Effector memory CD8-positive, alpha-beta T cell (primary cell): ENCODE results near the gene HCAR1.
"Not testable (repeated sequence)": the region's sequence is repeated elsewhere in the genome, so short reads cannot be mapped to it uniquely, and the experiment has no call there.

Experiments used
- ATAC-seq: fragments of 150-1000 bp; cut with Tn5 transposase; replicated peaks from 2 replicates; pipeline ENCODE4 v1.10.0; 2021; ENCODE audit warnings: mild to moderate bottlenecking, moderate library complexity
- DNase-seq, 3 experiments: peaks; one replicate each; pipeline ENCODE4 v3.0.0; 2021
- H3K27ac Mint-ChIP-seq, 2 donors: one replicate each; pipeline ENCODE4 v1.8.0; 2022; ENCODE audit warnings: mild to moderate bottlenecking in 2 of 2, mixed read lengths in 2 of 2, moderate library complexity in 2 of 2
- H3K27me3 Mint-ChIP-seq, 2 donors: one replicate each; pipeline ENCODE4 v1.8.0; 2022; ENCODE audit warnings: mixed read lengths in 2 of 2
- H3K36me3 Mint-ChIP-seq: one replicate; pipeline ENCODE4 v1.8.0; 2022; ENCODE audit warnings: mild to moderate bottlenecking, moderate library complexity, mixed read lengths; ENCODE audit not compliant: insufficient read depth
- H3K4me1 Mint-ChIP-seq, 2 donors: one replicate each; pipeline ENCODE4 v1.8.0; 2022; ENCODE audit warnings: low read depth in 2 of 2, mixed read lengths in 2 of 2
- H3K4me3 Mint-ChIP-seq, 2 donors: one replicate each; pipeline ENCODE4 v1.8.0; 2022; ENCODE audit warnings: mild to moderate bottlenecking in 2 of 2, mixed read lengths in 2 of 2, moderate library complexity in 2 of 2
- H3K9me3 Mint-ChIP-seq, 2 donors: one replicate each; pipeline ENCODE4 v1.8.0; 2022; ENCODE audit warnings: mixed read lengths in 2 of 2
- total RNA-seq, 9 experiments: gene quantifications; one replicate each; lab custom pipeline; 2026; lab: John Stamatoyannopoulos, UW

The HCAR1 gene, protein sequence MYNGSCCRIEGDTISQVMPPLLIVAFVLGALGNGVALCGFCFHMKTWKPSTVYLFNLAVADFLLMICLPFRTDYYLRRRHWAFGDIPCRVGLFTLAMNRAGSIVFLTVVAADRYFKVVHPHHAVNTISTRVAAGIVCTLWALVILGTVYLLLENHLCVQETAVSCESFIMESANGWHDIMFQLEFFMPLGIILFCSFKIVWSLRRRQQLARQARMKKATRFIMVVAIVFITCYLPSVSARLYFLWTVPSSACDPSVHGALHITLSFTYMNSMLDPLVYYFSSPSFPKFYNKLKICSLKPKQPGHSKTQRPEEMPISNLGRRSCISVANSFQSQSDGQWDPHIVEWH
- total RNA-seq, result 0 to 7.5 (median 0.32) reads per million in 9 experiments

DNA sequence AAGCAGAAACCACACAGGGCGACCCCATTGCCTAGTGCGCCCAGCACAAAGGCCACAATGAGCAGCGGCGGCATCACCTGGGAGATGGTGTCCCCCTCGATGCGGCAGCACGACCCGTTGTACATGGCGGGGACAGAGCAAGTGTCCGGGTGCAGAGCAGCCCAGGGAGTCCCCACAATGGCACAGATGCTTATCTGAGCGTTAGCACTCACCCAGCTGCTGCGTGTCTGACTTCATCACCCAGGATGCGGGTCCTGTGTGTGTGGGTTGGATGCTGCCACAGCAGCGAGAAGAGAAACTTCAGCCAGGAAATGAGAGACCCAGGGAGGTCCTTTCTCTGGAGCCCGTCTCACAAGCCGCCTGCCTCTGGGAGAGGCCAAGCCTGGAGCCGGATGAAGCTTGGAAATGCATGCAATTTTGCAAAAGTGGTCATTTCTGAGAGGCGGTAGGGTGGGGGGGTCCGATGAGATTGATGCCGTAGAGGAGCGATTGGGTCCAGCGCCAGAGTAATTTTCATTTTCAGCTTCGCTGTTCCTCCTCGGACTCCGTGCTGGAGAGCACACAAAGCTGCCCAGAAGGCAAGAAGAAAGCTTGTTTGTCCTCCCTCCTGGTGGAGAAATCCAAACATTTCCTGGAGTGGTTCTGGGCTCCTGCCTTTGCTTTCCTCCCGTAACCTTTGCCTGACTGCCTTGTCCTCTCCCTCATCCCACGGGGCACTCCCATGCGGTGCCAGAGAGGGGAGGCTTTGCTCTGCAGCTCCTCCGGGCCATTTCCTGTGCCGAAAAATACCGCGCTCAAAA, at the start of gene HCAR1:
HCAR1 (minus strand) TSS at position 630 of the 800 bp plus-strand sequence; CDS start at position 125, 505 bp downstream.
- ATAC-seq (no peak), DNase-seq (no peak)
- Mint-ChIP-seq H3K27me3 (peaks cover 25 to 46% of the 10 kb centered on the region in 2 donors), H3K9me3 (no peaks in the 10 kb centered on the region), H3K36me3 (no peaks in the 10 kb centered on the region), H3K4me3 (no peak within 1 kb of the TSS), H3K4me1 (peaks cover 1 to 7% of the 10 kb centered on the region in 2 donors), H3K27ac (no peak within 1 kb of the TSS)

DNA sequence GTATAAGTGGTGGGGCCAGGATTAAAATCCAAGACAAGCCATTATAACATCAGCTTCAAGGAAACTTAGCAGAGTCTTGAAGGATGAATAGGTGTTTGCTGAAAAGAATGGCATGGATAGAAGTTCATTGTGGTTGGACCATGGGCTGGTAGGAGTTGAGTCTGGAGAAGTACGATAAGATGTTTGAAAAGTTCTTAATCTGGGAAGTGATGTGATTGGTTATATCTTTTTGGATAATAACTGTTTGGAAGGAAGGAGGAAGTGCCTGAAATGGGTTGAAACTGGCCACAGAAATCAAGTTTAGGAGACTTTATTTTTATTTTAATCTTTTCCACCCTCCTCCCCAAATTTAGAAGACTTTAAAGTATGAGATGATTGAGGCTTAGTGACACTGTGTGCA, 26.9 kb upstream of the HCAR1 start:
- peaks cover 78% of the 10 kb centered on the region for H3K36me3 Mint-ChIP-seq
- no peaks in the 10 kb centered on the region for H3K27me3 Mint-ChIP-seq
- ATAC-seq (no peak), DNase-seq (no peak)
- H3K27ac Mint-ChIP-seq, result peak overlapping the region in 1 of 2 donors; percentile 56
- H3K9me3 Mint-ChIP-seq, result no peaks in the 10 kb centered on the region
- no peak overlapping the region for H3K4me3 Mint-ChIP-seq
- peaks cover 27 to 35% of the 10 kb centered on the region in 2 donors for H3K4me1 Mint-ChIP-seq

DNA sequence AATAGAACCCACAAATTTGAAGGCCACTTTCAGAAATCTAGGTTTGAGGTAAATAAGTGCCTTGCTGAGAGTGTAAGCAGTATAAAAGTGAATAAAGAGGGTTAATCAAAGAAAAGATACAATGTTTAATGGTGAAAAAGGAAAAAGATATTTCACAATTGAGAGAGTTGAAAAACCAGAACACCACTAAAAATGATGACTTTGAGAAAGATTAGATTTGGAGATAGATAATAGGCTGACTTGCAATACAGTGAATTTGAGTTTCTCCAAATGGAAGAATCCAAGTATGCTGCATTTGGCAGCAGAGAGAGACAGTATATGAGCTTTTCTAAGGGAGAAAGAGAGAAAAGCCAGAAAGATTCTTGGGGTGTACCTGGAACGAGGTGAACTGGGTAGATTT, 24.1 kb upstream of the HCAR1 start:
- Mint-ChIP-seq H3K27me3 (no peaks in the 10 kb centered on the region), H3K36me3 (peaks cover 58% of the 10 kb centered on the region), H3K9me3 (no peaks in the 10 kb centered on the region), H3K27ac (no peak overlapping the region), H3K4me1 (peaks cover 25 to 35% of the 10 kb centered on the region in 2 donors), H3K4me3 (no peak overlapping the region)
- ATAC-seq (no peak), DNase-seq (no peak)

DNA sequence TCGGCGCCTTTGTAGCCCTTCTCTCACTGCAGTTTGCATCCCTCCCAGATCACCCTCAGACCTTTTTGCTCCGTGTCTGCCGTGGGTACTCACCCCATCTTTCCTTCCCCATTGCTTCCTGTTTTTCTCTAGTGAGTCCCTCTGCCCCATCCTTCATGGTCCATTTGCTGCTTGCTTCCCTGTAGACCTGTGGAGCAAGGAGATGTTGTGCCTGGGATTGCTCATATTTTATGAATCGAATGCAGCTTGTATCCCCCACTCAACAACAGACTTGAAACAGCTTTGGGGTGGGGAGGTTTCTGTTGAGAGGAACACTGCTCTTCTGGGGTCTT, 22.6 kb upstream of the HCAR1 start:
- ATAC-seq (no peak), DNase-seq (no peak)
- Mint-ChIP-seq H3K27ac (peak overlapping the region; percentile 93 to 97), H3K4me3 (peak overlapping the region; percentile 93 to 95), H3K27me3 (no peaks in the 10 kb centered on the region), H3K36me3 (peaks cover 44% of the 10 kb centered on the region), H3K4me1 (peaks cover 25 to 35% of the 10 kb centered on the region in 2 donors), H3K9me3 (no peaks in the 10 kb centered on the region)

DNA sequence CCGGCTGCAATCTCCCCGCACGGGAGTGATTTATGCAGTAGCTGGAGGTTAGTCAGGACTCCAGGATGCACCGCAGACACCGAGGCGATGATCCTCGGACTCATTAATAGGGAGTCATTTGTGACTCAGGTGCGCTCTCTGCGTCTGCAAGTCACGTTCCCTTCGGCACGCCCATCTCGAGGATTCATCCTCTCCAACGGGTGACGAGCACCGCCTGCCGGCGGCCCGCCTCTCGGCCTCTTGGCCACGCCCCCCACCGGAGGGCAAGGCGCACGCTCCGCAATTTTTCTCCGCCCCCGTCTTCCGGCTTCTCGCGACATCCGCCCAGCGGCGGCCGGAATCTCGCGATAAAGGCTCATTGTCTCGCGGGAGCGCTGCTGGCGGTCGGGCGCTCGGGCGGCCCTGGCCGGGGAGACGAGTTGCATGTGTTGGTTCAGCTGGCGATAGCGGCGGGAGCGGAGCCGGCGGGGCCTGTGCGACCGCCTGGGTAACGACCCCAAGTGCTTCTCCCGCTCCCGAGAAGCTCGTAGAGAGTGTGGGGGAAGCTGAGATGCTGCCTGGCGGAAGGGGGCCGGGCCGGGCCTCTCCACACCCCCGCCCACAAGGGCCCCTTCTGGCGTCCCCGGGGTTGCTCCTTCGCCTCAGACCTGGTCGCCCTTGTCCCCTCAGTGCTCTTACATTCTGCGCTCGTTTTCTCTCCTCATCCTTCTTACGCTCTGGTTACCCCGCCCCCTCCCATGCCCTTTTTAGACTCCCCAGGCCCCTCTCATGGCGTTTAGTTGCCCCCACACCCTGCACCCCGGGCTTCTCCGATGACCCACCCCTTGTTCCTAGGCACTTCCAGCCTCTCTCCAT, 22.0 kb upstream of the HCAR1 start, which contains the start of gene DENR:
DENR (plus strand) TSS at position 361 of the 855 bp plus-strand sequence. CDS start 878 bp downstream, outside the sequence.
- Mint-ChIP-seq H3K4me1 (peaks cover 25 to 35% of the 10 kb centered on the region in 2 donors), H3K4me3 (peak within 1 kb of the TSS; percentile 93 to 95), H3K36me3 (peaks cover 38% of the 10 kb centered on the region), H3K27ac (peak within 1 kb of the TSS; percentile 93 to 97), H3K9me3 (no peaks in the 10 kb centered on the region), H3K27me3 (no peaks in the 10 kb centered on the region)
- ATAC-seq, result peak; percentile 92
- DNase-seq, result peak; percentile 99 to 100 (median 100)

DNA sequence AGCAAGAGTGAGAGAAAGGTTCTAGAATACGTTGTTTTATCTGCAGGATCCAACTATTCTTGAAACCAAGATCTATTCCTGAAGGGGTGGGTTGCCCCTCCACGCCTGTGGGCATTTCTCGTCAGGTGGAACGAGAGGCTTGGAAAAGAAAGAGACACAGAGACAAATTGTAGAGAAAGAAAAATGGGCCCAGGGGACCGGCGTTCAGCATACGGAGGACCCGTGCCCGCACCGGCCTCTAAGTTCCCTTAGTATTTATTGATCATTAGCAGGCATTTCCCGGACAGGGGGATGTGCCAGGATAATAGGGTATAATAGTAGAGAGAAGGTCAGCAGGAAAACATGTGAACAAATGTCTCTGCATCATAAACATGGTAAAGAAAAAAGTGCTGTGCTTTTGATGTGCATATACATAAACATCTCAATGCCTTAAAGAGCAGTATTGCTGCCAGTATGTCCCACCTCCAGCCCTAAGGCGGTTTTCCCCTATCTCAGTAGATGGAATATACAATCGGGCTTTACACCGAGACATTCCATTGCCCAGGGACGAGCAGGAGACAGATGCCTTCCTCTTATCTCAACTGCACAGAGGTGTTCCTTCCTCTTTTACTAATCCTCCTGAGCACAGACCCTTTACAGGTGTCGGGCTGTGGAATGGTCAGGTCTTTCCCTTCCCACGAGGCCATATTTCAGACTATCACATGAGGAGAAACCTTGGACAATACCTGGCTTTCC, 20.3 kb upstream of the HCAR1 start:
- ATAC-seq, H3K27me3 Mint-ChIP-seq, DNase-seq, H3K9me3 Mint-ChIP-seq: not testable (repeated sequence)
- Mint-ChIP-seq H3K27ac (peak overlapping the region in 1 of 2 donors; percentile 97), H3K36me3 (peaks cover 32% of the 10 kb centered on the region), H3K4me3 (peak overlapping the region; percentile 93 to 95), H3K4me1 (peaks cover 18% of the 10 kb centered on the region in 2 donors)

DNA sequence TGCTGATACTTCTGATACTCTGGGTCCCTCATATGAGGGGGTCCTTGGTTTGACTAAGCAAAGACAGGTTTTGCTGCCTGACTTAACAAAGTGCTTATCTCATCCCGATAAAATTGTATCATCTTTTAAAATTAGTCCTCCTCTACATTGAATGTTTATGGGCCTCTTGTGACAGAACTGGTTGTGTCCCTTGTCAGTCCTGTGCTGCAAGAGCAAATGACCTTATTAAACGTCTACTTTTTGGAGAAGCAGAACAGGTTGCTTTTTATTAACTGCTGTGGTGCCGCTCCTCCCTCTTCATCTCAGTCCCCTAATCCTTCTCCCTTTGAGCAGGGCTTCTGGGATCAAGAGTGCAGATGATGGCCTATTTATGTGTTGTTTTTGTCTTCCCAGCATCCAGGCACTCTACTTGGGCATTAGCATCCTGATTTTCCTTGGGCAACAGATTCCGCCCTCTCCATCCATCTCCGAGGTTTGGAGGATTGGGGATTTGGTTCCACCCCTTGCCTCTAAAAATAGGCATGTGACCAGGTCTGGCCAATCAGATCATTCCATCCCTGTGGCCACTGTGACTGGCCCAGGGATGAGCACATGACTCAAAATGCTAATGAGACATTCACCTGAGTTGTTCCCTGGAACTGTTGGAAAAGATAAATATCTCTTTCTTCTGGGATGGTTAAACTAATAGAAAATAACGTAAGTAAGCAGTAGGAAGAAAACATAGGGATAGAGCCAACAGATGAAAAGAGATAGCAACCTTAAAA, 19.1 kb upstream of the HCAR1 start:
- no peak for ATAC-seq
- Mint-ChIP-seq H3K4me1 (peaks cover 11 to 13% of the 10 kb centered on the region in 2 donors), H3K9me3 (no peaks in the 10 kb centered on the region), H3K36me3 (peaks cover 21% of the 10 kb centered on the region), H3K4me3 (no peak overlapping the region), H3K27ac (no peak overlapping the region), H3K27me3 (no peaks in the 10 kb centered on the region)
- DNase-seq, result no peak

DNA sequence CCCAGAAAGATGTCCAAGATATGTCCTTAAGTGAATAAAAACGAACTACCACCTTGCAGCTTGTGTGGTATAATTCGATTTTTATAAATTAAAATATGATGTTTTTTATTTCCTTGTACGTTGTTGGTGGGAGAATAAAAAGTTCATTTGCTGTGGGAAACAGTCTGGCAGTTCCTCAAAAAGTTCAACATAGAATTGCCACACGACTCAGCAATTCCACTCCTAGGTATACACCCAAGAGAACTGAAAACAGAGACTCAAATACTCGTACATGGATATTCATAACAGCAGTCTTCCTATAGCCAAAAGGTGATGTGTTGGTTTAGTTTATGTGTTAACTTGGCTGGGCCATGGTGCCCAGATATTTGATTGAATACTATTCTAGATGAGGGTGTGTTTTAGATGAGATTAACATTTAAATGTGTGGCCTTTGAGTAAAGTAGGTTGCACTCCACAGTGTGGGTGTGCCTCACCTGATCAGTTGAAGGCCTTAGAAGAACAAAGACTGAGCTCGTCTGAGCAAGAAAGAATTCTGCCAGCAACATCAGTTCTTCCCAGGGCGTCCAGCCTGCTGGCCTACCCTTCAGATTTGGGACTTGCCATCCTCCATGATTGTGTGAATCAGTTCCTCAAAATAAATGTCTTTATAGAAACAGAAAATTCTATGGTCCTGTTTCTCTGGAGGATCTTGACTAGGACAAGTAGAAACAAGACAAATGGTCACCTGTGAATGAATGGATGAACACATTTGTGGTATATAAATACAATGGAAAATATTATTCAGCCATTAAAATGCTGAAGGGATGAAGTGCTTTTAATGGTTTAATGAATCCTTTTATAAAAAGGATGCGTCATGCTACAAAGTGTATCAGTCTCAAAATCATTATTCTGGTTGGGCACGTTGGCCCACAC, 16.8 kb upstream of the HCAR1 start:
- H3K9me3 Mint-ChIP-seq, result no peaks in the 10 kb centered on the region
- H3K36me3 Mint-ChIP-seq, result peaks cover under 1% of the 10 kb centered on the region
- no peaks in the 10 kb centered on the region for H3K4me1 Mint-ChIP-seq
- H3K4me3 Mint-ChIP-seq, result no peak overlapping the region
- H3K27me3 Mint-ChIP-seq, result no peaks in the 10 kb centered on the region
- H3K27ac Mint-ChIP-seq, result no peak overlapping the region
- DNase-seq, result no peak
- ATAC-seq, result no peak

DNA sequence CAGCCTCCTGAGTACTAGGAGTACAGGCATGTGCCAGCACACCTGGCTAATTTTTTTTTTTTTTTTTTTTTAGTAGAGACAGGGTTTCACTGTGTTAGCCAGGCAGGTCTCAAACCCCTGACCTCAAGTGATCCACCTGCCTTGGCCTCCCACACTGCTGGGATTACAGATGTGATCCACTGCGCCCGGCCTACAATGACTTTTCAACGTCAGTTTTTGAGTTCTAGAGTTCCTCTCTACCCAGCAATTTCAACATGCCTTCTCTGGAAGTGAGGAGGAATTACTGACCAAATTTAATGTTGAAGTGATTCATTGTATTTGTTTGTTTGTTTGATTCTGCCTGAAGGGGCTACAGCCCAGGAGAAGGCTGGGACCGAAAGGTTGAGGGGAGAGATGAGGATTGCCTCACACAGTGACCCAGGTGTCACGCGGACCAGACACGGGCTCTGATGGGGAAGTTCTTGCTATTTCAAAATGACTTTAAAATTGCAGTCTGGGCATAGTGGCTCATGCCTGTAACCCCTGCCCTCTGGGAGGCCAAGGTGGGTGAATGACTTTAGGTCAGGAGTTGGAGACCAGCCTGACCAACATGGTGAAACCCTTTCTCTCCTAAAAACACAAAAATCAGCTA, 13.4 kb upstream of the HCAR1 start:
- no peaks in the 10 kb centered on the region for H3K36me3 Mint-ChIP-seq
- no peaks in the 10 kb centered on the region for H3K27me3 Mint-ChIP-seq
- no peak for ATAC-seq
- no peak overlapping the region for H3K4me3 Mint-ChIP-seq
- no peak overlapping the region for H3K27ac Mint-ChIP-seq
- no peaks in the 10 kb centered on the region for H3K4me1 Mint-ChIP-seq
- DNase-seq, result no peak
- H3K9me3 Mint-ChIP-seq, result no peaks in the 10 kb centered on the region

DNA sequence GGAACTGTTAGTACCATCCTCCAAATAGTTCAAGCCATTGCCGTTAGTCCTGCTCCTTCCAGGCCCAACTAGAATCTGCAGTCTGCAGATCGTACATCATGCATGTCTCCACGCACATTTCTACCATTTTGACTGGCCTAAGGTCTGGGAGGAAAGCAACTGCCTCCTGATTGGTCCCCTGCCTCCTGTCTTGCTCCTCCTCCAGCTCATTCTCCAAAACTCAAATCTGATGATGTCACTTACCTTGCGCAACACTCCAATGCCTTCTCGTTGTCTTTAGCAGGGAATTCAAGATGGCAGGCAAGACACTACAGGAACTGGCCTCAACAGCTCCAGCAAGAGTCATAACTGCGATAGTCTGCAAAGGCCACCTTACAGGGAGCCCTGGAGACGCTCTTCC, 9.7 kb upstream of the HCAR1 start:
- DNase-seq (no peak), ATAC-seq (no peak)
- H3K4me1 Mint-ChIP-seq, result no peaks in the 10 kb centered on the region
- H3K36me3 Mint-ChIP-seq, result no peaks in the 10 kb centered on the region
- H3K9me3 Mint-ChIP-seq, result no peaks in the 10 kb centered on the region
- H3K27ac Mint-ChIP-seq, result no peak overlapping the region
- H3K27me3 Mint-ChIP-seq, result no peaks in the 10 kb centered on the region
- no peak overlapping the region for H3K4me3 Mint-ChIP-seq

DNA sequence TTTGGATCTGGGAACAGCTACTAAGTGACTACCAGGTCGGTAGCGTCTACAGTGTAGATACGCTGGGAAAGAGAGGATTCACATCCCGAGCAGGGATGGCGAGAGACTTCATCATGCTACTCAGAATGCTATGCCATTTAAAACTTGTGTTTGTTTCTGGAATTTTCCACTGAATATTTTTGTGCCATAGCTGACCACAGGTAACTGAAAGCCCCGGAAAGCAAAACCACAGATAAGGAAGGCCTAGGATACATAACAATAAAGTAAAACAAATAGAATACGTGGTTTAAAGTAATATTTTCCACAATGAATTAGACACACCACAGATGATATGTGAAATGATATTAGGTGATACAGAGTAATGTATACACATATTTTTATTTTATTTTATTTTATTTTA, 7.9 kb upstream of the HCAR1 start:
- Mint-ChIP-seq H3K4me1 (no peaks in the 10 kb centered on the region), H3K36me3 (no peaks in the 10 kb centered on the region), H3K27me3 (peaks cover 0 to 4% of the 10 kb centered on the region in 2 donors), H3K4me3 (no peak overlapping the region), H3K9me3 (no peaks in the 10 kb centered on the region), H3K27ac (no peak overlapping the region)
- ATAC-seq (no peak), DNase-seq (no peak)
